ENCODE data around the gene COL6A3.

DNA sequence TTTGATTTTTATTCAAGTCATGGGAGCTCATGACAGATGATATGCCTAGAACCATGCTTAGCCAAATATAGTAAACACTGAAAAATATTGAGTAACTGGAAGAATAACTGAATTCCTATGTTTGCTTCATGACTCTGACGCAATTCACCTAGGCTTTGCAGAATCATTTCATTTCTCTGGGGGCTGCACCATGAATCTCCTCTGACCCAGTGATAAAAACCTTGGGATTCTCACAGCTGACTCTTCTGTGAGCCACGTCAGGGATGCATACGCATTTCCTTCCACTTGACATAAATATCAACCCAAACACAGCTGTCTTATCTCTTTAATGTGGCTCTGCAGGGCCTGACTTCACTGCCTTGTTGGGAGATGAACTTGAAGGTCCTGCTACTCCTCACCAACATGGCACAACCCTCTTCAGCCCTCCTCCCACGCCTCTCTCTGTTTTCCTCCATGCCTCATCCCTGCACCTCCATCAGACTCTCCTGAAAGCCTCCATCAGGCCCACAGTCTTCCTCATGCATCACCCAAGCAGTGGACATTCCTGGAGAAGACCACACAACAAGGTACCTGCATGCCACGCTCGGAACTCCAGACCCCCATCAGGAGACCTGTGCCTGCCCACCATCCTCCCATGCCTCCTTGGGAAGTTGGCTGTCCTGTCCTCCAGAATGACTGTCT lies 29.8 kb downstream of the COL6A3 start:
- TF ChIP-seq CTCF (conservative IDR thresholded peaks at IDR 0.05): no peak
- no peak for TF ChIP-seq EZH2 (IDR thresholded peaks at IDR 0.05; ENCODE audit: low read depth)

Data from PC-9 (cell line).